GM21619 (cell line): ENCODE results near the gene FKBP1B.
"Not testable (repeated sequence)": the region's sequence is repeated elsewhere in the genome, so short reads cannot be mapped to it uniquely, and the experiment has no call there.

Source experiments
- ATAC-seq: cut with Tn5 transposase; IDR thresholded peaks from one replicate; pipeline ENCODE4 v1.9.1; 2021; ENCODE audit not compliant: unreplicated experiment

FKBP1B gene

GRCh38 chr2:24049485-24050021 is at the start of gene FKBP1B:
Gene FKBP1B, plus strand, starts transcription at chr2:24049741. Its CDS starts 109 bp downstream, at chr2:24049850.
- no peak for ATAC-seq

- no peak for ATAC-seq
Measured at GRCh38 chr2:24007693-24008092, 41.8 kb upstream of the FKBP1B start.

DNA sequence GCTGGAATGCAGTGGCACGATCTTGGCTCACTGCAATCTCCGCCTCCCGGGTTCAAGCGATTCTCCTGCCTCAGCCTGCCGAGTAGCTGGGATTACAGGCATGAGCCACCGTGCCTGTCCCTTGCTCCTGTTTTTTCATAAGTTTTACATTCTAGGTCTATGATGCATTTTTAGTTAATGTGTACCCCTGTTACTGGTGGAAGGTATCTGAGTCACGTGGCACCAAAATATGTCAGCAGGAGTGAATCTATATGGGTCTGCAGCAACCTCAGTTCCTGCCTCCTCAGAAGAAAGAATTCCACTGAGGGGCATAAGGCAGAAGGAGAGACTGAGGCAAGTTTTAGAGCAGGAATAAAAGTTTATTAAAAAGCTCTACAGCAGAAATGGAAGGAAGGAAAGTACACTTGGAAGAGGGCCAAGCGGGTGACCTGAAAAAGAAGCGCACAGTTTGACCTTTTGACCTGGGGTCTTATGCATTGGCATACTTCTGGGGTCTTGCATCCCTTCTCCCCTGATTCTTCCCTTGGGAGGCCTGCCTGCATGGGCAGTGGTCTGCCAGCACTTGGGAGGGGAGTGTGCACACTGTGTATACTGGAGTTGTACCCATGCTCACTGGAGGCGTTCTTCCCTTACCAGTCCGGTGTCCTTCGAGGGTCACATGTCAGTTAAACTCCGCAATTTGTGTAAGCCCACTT is 40.7 kb upstream of the FKBP1B start:
- no peak for ATAC-seq

GRCh38 chr2:24009367-24009679 is 40.2 kb upstream of the FKBP1B start:
- no peak for ATAC-seq

DNA sequence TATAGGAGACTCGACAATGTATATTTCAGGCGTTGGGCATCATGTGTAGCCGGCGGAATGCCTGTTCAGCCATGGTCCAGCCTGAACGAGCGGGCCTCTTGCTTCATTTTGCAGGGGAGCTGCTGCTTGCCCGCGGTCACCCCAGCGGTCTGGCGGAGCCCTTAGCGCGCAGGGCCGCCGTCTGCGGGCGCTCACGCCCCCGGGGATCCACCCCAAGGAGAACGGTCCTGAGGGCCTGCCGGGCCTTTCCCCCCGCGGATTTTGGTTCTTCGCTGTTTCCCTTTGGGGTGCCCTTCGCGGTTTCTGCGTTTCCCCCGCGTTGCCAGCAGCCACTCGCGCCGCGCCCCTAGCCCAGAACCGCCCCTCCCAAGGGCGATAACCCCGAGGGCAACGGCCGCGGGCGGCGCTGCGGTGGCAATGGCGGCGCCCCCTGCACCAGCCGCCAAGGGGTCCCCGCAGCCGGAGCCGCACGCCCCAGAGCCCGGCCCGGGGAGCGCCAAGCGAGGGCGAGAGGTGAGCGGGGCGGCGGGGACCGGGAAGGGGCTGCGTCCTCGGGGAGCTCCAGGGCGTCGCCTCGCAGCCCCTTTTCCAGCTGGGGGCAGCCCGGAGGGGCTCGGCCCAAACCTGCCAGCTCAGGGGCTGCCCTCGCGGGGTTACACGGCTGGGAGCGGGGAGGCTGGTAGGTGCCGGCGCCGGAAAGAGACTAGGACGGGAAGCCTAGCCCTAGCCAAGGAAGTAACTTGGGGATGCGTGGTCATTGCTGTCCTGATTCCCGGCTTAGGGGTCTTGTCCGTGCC is 39.7 kb upstream of the FKBP1B start, which contains the start of gene MFSD2B:
Gene MFSD2B, plus strand, starts transcription at position 406 of the 797 bp plus-strand sequence. Its CDS starts 12 bp downstream, at position 418.
- ATAC-seq = no peak

GRCh38 chr2:24010477-24011249 is 38.9 kb upstream of the FKBP1B start:
- no peak for ATAC-seq

- no peak for ATAC-seq
Measured at GRCh38 chr2:24011250-24012104, 38.1 kb upstream of the FKBP1B start.

- ATAC-seq = no peak
Measured at GRCh38 chr2:24012521-24013188, 36.9 kb upstream of the FKBP1B start.

- not testable (repeated sequence) for ATAC-seq
Measured at GRCh38 chr2:24014902-24015301, 34.6 kb upstream of the FKBP1B start.

DNA sequence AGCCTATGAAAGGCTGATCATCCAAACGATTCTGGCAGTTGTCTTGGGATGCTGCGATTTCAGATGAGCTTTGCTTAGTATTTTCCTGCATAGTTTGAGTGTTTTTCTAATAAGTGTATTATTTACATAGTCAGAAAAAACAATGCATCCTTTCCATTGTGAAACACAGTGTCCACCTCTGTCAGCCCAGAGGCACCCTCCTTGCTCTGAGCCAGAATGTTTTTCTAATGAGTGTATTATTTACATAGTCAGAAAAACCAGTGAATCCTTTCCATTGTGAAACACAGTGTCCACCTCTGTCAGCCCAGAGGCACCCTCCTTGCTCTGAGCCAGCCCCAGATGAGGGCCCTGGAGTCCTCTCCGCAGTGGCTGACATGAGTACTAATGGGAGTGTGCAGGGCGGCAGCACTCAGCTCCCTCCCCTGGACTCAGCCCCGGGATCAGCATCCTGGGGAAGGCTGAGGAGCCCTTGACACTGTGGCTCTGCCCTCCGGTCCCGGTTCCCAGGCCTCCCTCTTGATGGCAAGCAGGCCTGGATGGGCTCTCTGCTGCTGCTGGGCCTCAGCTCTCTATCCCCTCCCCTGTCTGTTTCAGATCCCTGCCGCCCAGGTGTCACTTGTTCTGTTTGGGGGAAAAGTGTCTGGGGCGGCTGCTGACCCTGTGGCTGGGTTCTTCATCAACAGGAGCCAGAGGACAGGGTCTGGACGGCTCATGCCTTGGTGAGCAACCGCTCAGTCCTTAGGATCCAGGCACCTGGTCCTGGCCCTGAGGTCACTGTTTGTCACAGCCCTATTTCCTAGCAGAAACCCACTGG is 33.8 kb upstream of the FKBP1B start:
- no peak for ATAC-seq

- ATAC-seq = no peak
Measured at GRCh38 chr2:24016376-24016761, 33.2 kb upstream of the FKBP1B start.

- ATAC-seq = no peak
Measured at GRCh38 chr2:24016853-24017703, 32.5 kb upstream of the FKBP1B start.

DNA sequence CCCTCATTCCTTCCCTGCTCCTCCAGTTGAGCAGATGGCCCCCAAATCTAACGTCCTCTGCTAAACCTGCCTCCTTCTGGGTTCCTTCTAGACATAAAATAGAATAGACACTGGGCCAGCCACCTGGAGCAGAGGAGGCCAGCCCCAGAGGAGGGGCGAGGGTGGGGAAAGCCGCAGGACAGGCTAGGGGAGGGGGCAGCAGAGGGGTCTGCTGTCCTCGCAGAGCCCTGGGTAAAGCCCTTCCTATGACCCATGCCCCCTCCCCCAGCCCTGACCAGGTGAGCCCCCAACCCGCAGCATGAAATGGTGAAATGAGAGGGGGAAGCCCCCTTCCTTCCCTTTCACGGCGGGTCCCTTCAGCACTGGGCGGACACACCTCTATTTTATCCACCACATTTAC is 31.8 kb upstream of the FKBP1B start:
- no peak for ATAC-seq

- no peak for ATAC-seq
Measured at GRCh38 chr2:24018241-24018640, 31.3 kb upstream of the FKBP1B start.

- no peak for ATAC-seq
Measured at GRCh38 chr2:24019729-24020128, 29.8 kb upstream of the FKBP1B start.

DNA sequence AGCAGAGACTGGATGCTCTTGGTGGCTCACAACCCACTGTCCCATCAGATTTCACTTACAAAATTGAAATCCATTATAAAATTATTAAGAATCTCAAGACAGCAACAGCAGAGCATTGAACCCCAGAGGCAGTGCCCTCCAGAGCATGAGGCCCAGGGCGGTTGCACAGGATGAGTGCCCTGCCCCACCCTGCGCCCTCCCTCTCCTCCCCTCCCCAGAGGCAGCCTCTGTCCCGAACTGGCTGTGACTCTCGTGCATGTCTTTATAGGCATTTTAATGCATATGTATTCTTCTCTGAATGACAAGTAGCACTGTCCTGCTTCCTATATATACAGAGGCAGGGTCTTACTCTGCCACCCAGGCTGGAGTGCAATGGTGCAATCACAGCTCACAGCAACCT is 29.3 kb upstream of the FKBP1B start:
- no peak for ATAC-seq

GRCh38 chr2:24021122-24021998 is 28.2 kb upstream of the FKBP1B start:
- ATAC-seq = no peak
